Stimulated activated CD8-positive, alpha-beta memory T cell treated with anti-CD3 and anti-CD28 coated beads, Interleukin-4, amount 100 ng/mL, for 48 hours (primary cell): Measurements from ENCODE around the gene BPIFB1.
A peak's percentile ranks its signal among the peaks of the same experiment; 100 is the strongest.

ENCODE experiments used
- DNase-seq: peaks from one replicate; pipeline ENCODE4 v3.0.0-alpha.2; 2020

The BPIFB1 gene

DNA sequence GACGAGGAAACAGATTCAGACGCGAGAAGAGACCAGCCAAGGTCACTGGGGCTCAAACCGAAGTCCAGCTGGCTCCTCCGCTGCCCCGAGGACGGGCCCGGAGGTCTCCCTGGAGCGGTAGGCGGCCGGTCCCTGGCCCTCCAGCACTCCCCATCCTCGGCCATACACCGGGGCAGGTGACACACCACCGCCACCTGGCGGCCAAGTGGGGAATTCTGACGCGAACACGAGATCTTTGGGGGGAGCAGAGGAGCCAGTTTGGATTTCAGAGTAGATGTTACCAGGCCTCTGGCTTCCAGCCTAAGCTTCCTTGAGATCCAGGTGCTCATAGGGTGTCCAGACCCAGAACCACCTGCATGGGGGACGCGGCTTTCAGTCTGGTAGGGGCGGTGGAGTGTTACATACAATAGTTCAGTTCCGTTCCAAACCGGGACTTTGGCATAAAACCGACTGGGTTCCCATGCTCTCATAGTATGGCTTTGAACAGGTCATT, 16.1 kb downstream of the BPIFB1 start:
- peak; percentile 88 for DNase-seq

DNA sequence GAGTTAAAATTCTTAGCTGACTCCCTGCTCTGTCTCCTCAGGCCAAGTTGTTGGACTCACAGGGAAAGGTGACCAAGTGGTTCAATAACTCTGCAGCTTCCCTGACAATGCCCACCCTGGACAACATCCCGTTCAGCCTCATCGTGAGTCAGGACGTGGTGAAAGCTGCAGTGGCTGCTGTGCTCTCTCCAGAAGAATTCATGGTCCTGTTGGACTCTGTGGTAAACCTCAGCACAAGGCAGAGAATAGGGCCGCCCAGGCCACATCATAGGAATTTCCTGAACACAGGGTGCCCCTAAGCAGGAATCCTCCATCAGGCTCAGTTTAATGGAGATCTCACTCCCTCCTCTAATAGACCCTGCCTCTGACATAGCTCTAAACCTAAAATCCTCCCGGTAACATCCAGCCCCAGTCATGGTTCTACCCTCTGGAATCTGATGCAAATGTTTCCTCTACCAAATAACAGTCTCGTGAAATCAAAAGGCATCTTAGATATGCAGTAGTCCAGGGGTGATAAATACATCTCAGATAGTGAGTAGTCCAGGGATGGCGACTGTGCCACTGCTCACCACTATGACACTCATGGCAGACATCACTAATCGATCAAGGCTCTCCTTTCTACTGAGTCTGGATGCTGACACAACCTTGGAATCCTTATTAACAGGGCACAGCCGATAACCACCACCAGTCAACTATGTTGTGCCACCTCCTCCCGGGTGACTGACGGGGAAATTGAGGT, 18.3 kb downstream of the BPIFB1 start:
- no peak for DNase-seq

DNA sequence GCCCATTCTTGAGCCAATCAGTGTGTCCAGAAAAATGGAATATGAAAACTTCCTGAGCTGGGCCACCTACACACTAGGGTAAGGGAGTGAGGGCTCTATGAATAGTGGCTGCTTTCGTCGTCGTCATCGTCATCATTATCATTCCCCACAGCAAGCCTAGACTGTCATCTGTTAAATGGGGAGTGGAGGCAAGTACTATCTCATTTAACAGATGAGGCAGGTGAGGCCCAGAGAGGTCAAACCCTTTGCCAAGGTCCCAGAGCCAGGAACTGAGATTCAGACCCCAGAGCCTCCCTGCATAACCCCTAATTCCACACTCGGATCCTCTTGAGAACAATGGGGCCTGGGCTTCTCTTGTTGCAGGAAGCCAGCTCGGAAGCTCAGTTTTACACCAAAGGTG, 20.6 kb downstream of the BPIFB1 start:
- no peak for DNase-seq

DNA sequence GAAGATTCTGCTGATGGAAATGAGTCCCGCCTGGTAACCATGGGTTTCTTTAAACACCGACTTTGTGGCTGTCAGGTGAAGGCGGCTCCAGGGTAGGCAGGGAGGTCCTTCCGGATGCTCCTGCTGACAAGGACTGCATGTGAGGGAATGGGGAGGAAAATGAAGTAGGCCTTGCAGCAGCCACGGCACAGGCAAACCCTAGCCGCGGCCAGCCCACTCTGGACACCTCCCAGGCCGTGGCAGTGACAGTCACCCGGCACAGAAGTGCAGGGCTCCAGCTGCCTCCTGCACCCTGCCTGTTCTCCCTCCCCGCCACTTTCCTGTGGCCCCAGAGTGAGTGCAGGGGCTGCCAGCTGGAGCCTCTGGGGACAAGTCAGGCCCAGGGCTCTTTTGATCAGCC, 21.0 kb downstream of the BPIFB1 start:
- no peak for DNase-seq

DNA sequence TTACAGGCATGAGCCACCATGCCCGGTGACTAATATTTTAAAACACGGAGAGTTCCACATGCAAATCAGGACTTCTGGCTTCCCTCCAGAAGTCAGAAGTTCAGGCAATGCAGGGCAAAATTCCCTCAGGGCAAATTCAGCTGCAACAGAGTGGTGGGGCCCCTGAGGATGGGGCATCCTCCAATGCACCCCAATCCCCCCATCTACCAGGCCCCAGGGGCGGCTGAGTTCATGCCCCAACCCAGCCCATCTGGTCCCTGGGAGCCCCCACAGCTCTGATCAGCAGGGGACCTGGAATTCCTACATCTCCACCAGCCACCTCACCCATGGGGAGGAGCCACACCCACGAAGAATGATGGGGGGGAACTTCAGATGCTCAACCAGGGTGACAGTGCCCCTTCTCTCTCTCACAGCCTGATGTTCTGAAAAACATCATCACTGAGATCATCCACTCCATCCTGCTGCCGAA, 22.6 kb downstream of the BPIFB1 start:
- DNase-seq: no peak

DNA sequence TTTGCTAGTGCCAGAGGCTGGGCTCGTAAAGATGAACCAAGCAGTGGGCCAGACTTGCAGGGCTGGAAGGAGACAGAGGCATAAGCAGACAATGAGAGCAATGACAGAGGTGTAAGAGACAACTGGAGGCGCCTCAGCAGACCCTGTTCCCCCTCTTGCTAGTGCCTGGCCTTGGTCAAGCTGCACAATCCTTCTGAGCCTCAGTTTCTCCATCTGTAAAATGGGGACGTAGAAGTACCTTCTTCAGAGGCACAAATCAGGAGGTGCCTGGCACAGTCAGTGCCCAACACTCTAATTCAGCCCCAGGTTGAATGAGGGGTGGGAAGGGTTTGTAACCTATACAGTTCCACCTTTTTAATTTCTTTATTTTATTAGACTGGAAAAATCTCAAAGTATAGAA, 23.2 kb downstream of the BPIFB1 start:
- no peak for DNase-seq

DNA sequence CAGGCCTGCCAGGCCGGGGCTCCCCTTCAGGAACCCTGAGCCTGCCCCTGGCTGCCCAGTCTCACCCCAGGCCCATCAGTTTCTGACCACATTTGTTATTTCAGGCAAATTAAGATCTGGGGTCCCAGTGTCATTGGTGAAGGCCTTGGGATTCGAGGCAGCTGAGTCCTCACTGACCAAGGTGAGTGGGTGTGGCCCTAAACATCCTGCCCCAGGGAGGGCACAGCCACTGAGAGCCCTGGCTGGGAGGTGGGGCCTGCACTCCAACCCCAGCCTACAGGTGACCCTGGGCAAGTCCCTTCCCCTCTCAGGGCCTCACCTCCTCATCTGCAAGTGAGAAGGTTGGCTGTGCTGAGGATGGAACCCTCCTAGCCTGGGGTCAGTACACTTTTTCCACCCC, 23.8 kb downstream of the BPIFB1 start:
- no peak for DNase-seq

DNA sequence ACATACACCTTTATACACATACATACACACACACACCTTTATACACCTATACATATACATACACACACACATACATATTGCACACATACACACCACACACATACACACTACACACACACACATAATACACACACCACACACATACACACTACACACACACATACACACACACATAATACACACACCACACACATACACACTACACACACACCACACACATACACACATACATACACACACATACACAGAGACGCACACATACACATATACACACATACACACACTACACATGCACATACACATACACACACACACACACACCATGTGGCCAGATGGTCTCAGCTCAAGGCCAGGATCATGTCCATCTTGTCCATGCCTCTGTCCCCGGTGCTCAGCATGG, 25.7 kb downstream of the BPIFB1 start:
- no peak for DNase-seq

DNA sequence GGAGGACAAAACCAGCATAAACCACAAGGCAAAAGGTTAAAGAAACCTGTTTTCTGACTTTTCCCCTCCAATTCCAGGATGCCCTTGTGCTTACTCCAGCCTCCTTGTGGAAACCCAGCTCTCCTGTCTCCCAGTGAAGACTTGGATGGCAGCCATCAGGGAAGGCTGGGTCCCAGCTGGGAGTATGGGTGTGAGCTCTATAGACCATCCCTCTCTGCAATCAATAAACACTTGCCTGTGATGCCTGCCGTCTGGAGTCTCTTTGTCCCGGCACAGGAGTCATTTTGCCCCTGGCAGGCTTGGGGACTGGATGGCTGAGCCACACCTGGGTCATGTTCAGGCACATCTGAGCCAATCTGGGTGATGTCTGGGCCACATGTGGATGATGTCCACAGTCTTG, 26.6 kb downstream of the BPIFB1 start:
- no peak for DNase-seq

DNA sequence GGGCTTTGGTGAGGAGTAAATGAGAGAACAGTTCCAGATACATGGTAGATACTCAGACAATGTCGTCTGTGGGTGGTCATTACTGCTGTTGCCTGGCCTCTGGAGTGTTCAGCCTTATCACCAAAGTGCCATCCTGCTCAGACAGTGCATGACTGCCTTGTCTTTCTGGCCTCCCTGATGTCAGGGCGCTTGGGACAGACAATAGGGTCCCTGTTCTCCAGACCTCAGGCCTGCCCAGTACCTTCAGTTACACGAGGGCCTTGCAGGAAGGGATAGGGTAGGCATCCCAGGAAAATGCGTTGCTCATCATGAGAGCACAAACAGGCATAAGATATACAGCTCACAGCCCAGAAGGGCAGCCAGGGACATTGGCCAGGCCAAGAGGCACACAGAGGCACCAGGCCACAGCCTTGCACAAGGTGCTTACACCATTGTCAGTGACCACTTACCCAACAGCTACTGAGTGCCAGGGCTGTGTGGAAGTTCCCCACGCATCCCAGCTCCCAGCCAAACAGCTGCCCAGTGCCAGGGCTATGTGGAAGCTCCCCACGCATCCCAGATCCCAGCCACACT, 27.4 kb downstream of the BPIFB1 start:
- no peak for DNase-seq

DNA sequence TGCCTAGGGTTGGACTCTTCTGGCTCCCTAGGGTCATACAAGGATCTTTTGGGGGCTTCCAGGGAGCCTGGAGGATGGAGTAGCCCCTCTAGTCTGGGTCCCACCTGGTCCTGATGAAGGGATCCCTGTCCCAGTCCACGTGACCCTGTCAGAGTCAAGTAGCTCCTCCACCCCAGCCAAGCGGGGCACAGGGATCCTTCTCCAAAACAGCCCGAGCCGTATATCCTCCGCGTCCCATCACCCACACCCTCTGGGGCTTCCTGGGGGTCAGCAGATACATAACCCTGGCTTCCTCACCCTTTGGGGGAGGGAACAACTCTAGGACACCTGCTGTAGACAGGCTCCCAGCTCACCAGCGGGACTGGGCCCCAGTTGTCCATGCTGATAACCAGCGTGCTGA, 28.0 kb downstream of the BPIFB1 start:
- no peak for DNase-seq

DNA sequence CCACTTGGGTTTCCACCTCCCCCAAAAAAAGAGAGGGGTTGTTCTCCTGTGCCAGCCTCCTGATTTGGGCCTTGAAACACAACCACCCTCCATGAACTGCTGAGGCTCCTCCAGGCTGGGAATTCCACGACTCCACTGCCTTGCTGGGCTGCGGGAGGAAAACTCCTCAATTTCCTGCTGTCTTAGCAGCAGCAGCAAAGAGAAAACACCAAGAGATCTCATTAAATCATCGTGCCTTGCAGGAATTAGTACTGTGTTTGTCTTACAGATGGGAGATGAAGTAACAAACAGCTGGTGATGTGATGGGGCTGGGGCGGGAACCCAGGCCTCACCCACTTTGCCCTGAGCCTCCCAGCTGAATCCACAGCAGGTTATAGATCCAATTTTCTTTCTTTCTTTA, 29.0 kb downstream of the BPIFB1 start:
- no peak for DNase-seq

DNA sequence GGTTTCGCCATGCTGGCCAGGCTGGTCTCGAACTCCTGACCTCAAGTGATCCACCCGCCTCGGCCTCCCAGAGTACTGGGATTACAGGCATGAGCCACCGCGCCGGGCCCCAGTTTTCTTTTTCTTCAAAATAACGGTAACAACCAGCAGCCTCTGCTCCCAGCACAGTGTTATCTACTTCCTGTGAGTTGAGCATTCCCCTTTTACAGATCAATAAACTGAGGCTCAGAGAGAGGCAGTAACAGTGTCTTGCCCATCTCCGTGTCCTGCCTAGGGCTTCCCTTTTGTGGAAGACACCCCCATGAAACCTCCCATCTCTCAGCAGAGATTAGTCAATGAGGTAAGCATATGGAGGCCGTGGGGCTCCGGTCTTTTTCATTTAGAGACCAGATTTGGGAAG, 29.6 kb downstream of the BPIFB1 start:
- no peak for DNase-seq

DNA sequence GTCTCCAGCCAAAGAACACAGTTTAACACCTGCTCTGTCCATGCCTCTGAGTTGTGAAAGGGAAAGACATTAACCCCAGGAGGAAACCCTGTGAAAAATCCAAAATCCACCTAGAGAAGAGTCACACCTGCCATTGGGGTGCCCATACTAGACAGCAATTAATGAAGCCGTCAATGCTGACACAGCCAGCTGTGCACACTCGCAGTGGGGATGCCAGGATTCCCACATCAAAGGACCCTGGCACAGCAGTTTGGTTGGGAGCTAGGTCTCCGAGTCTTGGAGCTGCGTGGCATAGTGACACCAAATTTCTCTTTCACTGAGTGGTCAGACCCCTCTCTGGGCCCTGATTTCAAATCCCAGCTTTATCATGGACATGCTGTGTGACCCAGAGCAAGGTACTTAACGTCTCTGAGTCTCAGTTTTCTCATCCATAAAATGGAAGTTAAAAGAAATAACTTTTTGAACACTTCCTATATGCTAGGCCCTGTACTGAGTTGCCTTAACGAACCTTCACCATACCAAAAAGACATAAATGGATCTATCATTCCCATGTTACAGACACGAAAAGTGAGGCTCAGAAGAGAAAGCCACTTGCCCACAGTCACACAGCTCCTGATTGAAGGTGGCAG, 30.8 kb downstream of the BPIFB1 start:
- no peak for DNase-seq

DNA sequence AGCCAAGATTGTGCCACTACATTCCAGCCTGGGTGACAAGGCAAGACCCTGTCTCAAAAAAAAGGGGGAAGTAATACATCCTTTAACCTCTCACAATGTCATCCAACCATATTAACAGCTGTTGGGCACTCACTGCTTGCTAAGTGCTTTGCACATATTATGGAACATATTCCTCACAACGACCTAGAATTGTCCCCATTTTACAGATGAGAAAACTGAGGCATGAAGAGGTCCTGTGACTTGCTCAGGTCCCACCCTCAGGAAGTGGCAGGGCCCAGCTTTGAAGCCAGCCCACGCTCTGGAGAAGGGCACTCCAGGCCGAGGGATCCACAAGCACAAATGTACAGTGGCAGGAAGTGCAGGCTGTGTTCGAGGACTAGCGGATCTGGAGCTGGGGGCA, 33.3 kb downstream of the BPIFB1 start:
- DNase-seq: no peak

DNA sequence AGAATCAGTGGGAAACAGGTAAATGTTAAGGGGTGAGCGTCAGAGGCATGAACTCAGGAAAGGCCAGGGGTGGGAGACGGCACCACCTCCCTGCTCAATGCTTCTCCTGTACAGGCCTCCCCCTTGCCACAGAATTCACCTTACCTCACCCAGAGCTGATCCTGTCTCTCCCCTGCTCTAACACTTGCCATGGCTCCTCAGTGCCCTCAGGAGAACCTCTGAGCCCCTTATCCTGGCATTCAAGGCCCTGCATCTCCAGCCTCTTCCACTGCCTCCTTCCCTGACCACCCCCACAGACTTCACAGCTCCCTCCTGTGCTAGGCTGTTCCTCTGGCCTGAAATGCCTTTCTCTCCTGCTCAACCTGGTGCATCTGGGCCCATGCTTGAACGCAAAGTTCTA, 33.9 kb downstream of the BPIFB1 start:
- DNase-seq: no peak

DNA sequence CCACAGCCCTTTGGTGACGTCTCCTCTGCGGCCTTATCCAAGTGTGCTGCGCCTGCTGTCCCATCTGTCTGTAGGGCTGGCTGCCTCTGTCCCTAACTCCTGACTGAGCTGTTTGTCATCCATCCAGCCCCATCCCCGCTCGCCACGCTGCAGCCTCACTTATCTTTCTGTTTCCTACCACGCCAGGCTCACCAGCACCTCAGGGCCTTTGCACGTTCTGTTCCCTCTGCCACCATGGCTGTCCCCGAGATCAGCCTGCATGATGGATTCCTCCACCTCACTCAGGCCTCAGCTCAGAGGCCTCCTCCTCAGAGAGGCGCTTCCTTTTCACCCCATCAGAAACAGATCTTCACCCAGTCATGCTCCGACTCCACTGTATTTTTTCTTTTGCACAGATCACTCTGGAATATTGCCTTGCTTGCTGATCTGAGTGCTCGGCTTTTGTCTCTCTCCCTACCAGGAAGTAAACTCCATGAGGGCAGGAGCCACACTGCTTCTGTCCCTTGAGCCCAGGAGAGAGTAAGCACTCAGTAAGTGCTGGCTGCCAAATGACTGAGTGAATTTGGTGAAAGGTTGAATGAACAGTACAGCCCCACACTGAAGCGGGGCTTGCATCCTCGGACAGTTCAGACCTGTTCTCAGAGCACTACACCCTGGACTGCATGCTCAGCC, 34.5 kb downstream of the BPIFB1 start:
- DNase-seq: no peak

DNA sequence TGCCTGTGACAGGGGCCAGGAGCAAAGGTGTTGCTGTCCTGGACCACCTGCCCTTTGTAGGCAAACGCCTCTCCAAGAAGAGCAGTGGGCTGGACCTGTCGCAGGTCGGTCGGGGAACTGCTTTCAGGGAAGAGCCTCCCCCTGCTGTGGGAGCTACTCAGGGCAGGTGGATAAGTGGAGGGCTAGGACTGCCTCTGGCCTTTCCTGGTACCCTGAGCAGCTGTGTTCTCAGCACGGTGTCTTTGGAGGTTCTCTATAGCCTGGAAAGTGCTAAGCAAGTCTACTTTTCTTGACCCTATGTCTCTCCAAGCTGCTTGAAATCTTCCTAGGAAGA, 35.0 kb downstream of the BPIFB1 start:
- no peak for DNase-seq

DNA sequence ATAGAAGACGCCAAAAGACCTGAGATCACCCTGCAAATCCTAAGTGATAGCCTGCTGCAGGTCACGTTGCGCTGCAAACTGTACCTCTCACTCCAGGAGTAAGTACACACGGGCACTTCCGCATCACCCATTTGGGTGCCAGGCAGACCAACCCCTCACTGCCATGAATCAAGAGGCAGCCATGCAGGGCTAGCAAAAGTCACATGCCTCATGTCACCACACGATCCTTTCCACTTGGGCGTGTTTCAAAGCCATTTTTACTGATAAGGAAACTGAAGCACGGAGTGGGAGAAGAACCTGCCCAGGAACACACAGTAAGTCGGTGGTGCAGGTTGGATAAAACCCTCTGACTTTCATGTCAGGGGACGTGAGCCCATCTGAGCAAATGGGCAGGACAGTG, 37.0 kb downstream of the BPIFB1 start:
- DNase-seq: no peak

DNA sequence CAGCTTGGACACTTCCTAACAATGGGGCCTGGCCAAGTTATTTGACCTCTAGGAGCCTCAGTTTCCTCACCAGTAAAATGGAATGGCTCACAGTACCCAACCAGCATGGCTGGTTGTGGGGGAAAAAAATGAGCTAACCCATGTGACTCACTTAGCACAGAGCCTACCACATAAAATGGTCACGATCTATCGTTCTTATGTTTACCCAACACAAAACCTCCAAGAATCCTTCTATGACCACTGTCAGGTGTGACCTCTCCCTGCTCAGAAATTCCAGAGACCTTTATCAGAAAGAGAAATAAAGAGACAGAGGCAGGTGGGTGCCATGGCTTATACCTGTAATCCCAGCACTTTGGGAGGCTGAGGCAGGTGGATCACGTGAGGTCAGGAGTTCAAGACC, 39.4 kb downstream of the BPIFB1 start:
- DNase-seq: no peak

DNA sequence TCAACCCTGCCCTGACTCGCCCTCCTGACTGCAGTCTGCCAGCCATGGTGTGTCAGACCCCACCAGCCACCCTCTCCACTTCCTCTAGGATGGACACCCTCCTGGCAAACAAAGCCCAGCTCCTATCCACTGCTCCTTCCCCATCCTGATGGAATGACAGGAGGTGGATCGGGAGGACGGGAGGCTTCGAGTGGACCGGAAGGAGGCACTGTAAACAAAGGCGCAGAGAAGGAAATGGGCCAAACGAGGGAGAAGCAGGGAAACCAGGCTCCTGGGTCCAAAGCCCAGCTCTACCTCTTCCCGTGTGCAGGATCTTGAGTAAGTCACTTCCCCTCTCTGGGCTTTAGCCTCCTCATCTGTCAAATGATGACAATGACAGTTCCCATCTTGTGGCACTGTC, 40.2 kb downstream of the BPIFB1 start:
- no peak for DNase-seq

DNA sequence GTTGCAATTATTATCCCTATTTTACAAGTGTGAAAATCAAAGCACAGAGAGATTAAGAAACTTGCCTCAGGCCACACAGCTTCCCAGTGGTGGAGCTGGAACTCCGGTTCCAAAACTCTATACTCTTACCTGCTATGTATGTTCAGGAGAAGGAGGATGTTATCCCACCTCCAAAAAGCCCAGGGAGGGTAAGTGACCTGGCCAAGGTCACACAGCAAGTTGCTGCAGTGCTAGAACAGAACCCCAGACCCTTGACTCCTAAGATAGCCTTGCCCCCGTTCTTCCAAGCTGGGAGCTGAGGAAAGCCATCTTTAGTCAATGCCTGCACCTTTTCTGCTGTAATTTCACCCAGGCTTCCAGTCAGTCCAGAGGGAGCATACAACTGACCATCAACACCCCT, 42.3 kb downstream of the BPIFB1 start:
- no peak for DNase-seq

DNA sequence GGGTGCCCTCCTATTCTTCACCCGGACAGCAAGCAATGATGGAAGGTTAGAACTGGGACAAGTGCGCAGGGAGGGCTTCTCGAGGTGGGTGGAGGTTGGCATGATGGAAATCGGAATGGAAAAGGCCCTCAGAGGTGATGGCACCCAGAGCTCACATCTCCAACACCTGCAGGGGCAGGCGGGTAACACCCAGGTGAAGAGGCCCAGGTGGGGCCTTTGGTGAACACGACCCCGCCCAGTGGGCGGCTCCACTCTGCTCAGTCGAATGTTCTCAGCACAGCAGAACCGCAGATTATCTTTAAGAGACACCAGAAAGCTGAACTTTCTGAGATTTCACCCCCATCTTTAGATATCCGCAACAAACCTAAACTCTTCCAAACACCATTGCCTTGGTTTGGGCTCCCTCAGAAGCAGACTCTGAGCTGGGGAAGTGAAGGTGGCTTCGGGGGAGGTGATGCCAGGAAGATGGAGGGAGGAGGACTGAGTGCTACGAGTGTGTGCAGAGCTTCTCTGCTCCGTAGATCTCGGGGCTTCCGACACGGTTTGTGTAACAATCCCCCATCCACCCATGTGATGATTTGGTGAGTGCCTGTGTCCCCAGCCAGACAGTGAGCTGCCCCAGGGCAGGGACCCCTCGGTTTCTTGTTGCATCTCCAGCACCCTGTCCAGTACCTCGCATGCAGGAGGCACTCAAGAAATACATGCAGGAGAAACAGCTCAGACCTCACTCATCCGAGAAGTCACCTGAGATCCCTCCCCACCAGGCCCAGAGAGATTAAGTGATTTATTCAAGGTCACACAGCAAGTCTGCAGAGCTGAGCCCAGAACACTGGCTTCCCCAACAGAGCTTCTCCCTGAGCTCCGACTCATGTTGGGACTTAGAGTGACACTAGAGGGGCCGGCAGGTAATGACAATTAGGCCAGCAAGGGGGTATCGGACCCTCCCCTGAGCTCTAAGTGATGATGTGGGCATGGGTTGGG, 45.4 kb downstream of the BPIFB1 start:
- no peak for DNase-seq
